ENCODE measurements around the gene HS3ST5.

- TF ChIP-seq CTCF (IDR thresholded peaks at IDR 0.05) (no peak), POLR2A (IDR thresholded peaks at IDR 0.05) (no peak)
Measured at GRCh38 chr6:114024746-114025145, 318.1 kb downstream of the HS3ST5 start.
